Measurements from ENCODE around the gene TP53AIP1.

- TF ChIP-seq BHLHE40 (IDR thresholded peaks at IDR 0.05; ENCODE audit: low read depth, low read length) = no peak
- no peak for TF ChIP-seq CTCF (IDR thresholded peaks at IDR 0.05)
- no peak for TF ChIP-seq ELK1 (IDR thresholded peaks at IDR 0.05; ENCODE audit: low read depth, low read length)
- no peak for TF ChIP-seq EP300 (IDR thresholded peaks at IDR 0.05)
- no peak for TF ChIP-seq POLR2A (IDR thresholded peaks at IDR 0.05; ENCODE audit: low read length)
- no peak for TF ChIP-seq POLR2AphosphoS2 (conservative IDR thresholded peaks at IDR 0.05; ENCODE audit: low read length)
- TF ChIP-seq RCOR1 (IDR thresholded peaks at IDR 0.05; ENCODE audit: low read depth, low read length) = no peak
- TF ChIP-seq CEBPB (IDR thresholded peaks at IDR 0.05) = no peak
- TF ChIP-seq REST (IDR thresholded peaks at IDR 0.05) = no peak
- no peak for TF ChIP-seq CBX2 (IDR thresholded peaks at IDR 0.05; ENCODE audit: borderline replicate concordance, low read depth)
- no peak for TF ChIP-seq FOSL2 (IDR thresholded peaks at IDR 0.05)
- TF ChIP-seq FOSL2 (CRISPR knock-in tag; IDR thresholded peaks at IDR 0.05) = no peak
Measured at GRCh38 chr11:128939591-128939990, 3.1 kb downstream of the TP53AIP1 start.

Measured in A549 (cell line).